NCI-H2196 treated with DMSO at 0.1 percent for 48 hours (cell line): Measurements from ENCODE around the gene SLC22A2.

Experiments
- DNase-seq: peaks from one replicate; lab custom pipeline; 2025; ENCODE audit not compliant: unreplicated experiment; lab: John Stamatoyannopoulos, UW

The SLC22A2 gene

GRCh38 chr6:160172704-160173103 is 85.9 kb downstream of the SLC22A2 start:
- DNase-seq: no peak

GRCh38 chr6:160170018-160170680 is 88.5 kb downstream of the SLC22A2 start:
- no peak for DNase-seq

GRCh38 chr6:160167604-160168399 is 90.8 kb downstream of the SLC22A2 start:
- no peak for DNase-seq
